Fibroblast of skin of abdomen (primary cell): Measurements from ENCODE around the gene CRISP1.
"Not testable (repeated sequence)": the region's sequence is repeated elsewhere in the genome, so short reads cannot be mapped to it uniquely, and the experiment has no call there.

Experiments used
- DNase-seq: peaks from one replicate; pipeline ENCODE4 v3.0.0-alpha.2; 2013

CRISP1 gene

DNA sequence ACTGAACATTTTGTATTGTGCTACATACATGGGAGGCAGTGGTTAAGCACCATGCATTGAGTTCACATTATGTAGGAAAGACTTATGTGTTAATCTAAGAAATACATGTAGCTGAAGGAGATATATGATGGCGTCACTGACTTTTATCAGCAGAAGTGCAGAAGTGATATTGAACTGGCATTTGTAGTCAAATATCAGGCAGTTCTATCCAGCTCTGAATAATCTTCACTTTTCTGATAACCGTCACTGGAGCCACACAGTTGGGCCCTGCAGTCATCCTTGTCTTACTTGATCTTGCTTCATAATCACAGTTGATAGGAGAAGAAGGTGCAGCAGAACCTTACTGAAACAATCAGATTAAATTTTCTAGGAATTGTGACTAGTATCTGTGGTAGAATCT is 26.4 kb downstream of the CRISP1 start:
- no peak for DNase-seq

DNA sequence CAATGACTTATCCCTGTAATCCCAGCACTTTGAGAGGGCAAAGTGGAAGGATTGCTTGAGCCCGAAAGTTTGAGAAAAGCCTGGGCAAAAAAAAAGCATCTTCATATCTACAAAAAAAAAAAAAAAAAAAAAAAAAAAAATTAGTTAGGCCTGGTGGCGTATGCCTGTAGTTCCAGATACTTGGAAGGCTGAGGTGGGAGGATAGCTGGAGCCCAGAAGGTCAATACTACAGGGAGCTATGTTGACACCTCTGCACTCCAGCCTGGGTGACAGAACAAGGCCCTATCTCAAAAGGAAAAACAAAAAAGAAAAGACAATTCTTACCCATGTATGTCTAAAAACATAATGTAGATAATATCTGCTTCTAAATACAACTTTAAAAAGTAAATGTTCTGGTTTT is 27.2 kb downstream of the CRISP1 start:
- no peak for DNase-seq

DNA sequence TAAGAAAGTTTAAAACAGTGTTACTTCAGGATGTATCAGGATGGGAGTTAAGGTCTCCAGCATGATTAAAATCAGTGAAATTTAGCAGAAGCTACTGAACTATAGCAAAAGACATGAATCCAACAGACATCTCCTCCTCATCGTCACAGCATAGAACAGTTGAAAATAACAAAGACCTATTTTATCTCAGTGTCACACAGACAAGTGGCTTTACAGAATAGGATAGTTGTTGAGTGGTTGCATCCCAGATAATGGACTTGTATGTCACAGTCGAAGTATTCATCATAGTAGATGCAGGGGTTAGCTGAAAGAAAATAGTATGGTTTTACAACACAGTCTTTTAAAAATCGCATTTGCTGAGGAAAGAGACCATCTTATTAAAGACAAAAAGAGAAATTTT is 31.2 kb downstream of the CRISP1 start:
- DNase-seq, result no peak

DNA sequence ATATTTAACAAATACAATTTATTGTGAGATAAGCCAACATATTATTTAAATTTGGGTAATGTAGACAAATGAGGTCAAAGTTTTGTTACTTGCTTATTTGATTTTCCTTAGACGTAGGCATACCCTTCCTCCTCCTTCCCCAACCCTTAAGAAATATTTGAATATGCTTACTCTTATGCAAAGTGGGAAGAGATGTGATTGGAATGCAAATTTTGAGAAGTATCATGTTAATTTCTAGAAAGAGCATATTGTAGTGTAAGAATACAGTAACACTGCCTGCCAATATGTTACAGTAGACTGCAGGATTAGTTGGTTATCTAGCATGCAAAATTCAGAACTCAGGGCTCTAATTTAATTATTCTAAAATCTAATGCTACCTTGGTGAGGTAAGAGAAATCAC is 32.9 kb downstream of the CRISP1 start:
- no peak for DNase-seq

DNA sequence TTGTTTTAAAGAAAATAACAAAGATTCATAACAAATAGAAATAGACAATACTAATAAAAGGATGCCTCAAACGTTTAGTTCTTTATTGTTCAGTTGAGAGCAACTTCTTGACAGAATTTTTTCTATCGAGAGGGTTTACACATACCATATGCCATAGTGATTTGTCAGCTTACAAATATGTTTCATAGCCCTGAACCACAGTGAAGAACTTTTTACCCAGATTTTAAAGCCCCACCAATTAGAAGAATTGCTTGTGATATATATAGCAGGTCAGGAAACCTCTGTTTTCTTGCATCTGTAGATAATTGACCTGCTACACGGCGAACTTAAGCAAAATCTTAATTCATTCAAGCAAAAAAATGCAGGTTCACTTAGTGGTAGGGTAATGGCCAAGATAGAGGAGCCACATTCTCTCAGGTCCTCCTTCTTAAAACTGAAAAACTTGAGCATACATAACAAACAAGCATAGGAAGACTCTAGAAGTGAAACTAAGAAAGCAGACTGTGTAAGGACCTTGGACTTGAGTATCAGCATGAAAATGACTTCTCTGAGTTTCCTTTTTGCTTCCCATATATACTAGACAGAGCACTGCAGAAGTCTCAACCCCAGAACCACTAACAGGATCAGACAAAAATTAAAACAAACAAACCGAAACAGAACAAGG is 39.5 kb downstream of the CRISP1 start:
- no peak for DNase-seq

DNA sequence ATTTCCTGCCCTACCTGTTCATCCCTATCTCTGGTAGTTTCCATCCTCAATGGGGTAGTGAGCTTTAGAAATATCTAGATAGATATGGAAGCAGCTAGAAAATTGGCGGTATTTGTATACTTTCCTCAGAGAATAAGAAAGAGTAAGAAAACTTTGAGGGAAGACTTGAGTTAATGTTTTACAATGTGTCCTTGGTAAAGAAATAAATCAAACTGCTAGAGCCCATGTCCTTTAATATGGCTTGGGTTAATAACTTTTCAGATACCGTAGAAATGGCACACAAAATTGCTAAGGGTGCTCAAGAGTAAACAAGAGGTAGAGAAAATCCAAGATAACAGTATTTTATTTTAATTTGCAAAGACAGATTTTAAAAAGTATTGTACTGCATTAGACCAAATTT is 51.2 kb downstream of the CRISP1 start:
- no peak for DNase-seq

DNA sequence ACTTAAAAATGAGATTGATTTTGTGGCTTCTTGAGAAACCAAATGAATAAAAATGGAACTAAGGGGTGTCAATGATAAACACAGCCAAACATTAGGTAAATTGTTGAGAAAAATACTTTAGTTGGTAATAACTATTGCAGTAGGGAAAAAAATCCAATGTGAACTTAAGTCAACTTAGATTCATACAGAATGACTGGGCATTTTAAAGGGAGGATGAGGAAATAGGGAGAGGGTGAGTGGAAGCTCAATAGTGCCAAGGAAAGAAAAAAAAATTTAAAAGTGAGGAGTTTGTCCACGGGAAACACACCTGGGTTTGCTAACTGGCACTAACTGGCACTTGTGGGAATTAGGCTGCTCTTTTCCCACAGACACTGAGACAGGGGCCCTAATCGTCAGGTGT is 53.1 kb downstream of the CRISP1 start:
- no peak for DNase-seq

DNA sequence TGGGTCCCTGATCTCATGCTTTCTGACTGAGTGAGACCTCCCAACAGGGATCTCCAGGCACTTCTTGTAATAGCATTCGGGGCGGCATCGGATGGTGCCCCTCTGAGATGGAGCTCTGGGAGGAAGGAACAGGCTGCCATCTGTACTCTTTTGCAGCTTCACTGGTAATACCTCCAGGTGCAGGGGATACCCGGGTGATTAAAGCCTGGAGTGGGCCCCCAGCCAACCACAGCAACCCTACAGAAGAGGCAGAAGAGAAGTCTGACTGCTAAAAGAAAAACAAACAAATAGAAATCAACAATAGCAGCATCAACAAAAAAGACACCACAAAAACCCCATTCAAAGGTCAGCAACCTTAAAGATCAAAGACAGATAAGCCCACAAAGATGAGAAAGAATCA is 60.2 kb downstream of the CRISP1 start:
- no peak for DNase-seq

DNA sequence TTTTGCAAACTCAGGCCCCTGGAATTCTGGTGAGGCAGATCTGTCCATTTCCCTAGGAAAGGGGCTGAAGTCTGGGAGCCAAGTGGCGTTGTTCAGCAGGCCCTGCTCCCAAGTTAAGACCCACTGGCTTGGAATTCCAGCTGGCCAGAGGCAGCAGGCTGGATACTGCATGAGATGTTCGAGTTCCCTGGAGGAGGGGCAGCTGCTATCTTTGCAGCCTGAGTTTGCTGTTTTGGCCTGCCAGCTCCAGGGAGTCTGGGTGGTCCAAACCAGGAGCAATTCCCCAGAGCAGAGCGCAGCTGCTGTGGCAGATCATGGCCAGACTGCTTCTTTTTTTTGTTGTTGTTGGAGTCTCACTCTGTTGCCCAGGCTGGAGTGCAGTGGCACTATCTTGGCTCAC is 61.1 kb downstream of the CRISP1 start:
- no peak for DNase-seq

DNA sequence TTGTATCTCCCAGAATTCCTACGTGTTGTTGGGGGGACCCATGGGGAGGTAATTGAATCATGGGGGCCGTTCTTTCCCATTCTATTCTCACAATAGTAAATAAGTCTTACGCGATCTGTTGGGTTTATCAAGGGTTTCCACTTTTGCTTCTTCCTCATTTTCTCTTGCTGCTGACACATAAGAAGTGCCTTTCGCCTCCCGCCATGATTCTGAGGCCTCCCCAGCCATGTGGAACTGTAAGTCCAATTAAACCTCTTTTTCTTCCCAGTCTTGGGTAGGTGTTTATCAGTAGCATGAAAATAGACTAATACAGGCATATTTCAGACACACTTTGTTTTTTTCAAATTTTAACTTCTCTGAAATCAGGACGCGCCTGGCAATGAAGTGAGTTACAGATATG is 64.8 kb downstream of the CRISP1 start:
- DNase-seq, result no peak

DNA sequence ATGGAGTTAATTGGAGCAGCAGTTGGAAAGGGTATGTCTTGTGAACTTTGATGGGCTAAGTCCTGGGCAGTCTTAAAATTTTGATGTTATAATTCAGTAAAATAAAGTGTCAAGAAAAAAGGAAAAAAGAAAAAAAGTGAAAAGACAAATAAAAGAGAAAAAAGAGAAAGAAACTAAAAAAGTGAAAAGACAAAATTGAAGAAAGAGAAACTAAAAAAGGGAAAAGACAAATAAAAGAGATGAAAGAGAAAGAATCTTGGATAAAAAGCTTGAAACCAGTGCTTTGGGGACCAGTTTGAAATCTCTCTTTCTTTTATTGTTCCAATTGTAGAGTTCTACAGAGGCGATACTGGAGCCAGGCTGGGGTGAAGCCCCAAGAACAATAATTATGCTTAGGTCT is 67.2 kb downstream of the CRISP1 start:
- no peak for DNase-seq

DNA sequence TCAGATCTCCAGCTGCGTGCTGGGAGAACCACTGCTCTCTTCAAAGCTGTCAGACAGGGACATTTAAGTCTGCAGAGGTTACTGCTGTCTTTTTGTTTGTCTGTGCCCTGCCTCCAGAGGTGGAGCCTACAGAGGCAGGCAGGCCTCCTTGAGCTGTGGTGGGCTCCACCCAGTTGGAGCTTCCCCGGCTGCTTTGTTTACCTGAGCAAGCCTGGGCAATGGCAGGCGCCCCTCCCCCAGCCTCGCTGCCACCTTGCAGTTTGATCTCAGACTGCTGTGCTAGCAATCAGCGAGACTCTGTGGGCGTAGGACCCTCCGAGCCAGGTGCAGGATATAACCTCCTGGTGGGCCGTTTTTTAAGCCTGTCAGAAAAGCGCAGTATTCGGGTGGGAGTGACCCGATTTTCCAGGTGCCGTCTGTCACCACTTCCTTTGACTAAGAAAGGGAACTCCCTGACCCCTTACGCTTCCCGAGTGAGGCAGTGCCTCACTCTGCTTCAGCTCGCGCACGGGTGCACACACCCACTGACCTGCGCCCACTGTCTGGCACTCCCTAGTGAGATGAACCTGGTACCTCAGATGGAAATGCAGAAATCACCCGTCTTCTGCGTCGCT is 69.4 kb downstream of the CRISP1 start:
- not testable (repeated sequence) for DNase-seq

DNA sequence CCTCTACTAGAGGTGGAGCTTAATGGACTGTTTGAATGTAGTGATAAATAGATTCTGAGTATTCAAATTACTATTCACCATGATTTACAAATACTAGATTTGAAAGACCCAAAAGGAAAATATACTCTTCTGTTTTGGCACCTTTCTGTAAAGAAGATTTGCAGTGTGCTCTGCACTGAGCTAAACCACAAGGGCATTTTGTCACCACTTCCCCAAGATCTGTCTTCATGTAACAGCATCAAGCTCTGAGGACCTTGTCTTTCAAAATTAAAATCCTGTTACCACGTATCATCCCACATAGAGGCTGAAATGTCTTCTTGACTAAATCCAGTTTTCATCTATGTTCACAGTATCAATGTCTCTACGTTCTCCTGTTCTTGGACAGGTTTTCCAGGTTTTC is 76.0 kb downstream of the CRISP1 start:
- DNase-seq, result no peak

DNA sequence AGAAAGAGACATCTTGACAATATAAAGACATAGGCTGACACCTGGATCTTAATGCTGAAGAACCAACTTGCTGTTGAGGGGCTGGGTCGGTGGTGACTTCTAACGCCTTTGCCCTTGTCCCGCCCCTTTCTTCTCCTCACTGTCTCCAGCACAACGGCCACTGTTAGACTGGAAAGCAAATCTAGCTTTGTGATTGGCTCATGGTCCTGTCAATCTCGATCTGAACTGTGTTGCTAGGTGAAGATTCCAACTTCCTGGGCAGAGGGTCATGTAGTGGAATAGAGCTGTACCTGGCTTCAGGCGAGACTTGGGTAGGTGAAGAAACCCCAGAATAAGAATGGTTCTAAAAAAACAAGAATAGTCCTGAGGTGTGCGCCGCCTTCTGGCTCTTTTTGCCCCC is 79.2 kb downstream of the CRISP1 start, which contains the start of gene PGK2:
TSS of gene PGK2 (minus strand) at position 110 of the 400 bp plus-strand sequence. CDS start at position 12, 98 bp downstream.
- no peak for DNase-seq

DNA sequence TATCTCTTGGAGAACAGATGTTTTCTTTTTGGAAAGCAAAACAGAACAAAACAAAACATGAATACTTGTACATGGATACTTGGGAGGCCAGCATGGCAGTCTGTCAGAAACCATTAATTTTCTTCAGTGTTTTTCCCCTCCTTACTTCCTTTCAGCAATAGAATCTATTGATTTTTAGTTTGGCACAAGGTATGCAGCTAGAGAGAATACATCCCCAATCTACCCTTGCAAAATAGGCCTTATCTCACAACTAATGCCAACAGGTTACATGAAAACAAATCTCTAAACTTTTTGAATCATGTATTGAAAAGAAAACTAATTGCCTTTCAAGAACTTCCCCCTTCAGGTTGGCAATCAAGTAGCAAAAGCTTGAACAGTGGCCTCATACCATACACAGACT is 82.1 kb downstream of the CRISP1 start:
- no peak for DNase-seq
